Glutamatergic neuron (in vitro differentiated cells): Measurements from ENCODE around the gene VPS13C. TPM values are rescaled to one million over a fixed set of nuclear protein-coding genes. Genes with fewer than 3 reads are reported as not detected.

Experiments used
- DNase-seq: peaks from one replicate; pipeline ENCODE4 v3.0.0; 2022
- H3K27ac Mint-ChIP-seq: one replicate; pipeline ENCODE4 v1.8.0; 2020; ENCODE audit warnings: mild to moderate bottlenecking, mixed read lengths, inconsistent platforms; ENCODE audit not compliant: unreplicated experiment
- H3K27me3 Mint-ChIP-seq: one replicate; pipeline ENCODE4 v1.8.0; 2020; ENCODE audit warnings: mild to moderate bottlenecking, moderate library complexity, mixed read lengths, inconsistent platforms; ENCODE audit not compliant: unreplicated experiment
- H3K36me3 Mint-ChIP-seq: one replicate; pipeline ENCODE4 v1.8.0; 2020; ENCODE audit warnings: mild to moderate bottlenecking, mixed read lengths, inconsistent platforms; ENCODE audit not compliant: unreplicated experiment
- H3K4me1 Mint-ChIP-seq: one replicate; pipeline ENCODE4 v1.8.0; 2020; ENCODE audit warnings: mild to moderate bottlenecking, low read depth, mixed read lengths, inconsistent platforms; ENCODE audit not compliant: unreplicated experiment
- H3K4me3 Mint-ChIP-seq: one replicate; pipeline ENCODE4 v1.8.0; 2020; ENCODE audit warnings: mild to moderate bottlenecking, mixed read lengths, inconsistent platforms; ENCODE audit not compliant: unreplicated experiment
- H3K9me3 Mint-ChIP-seq: one replicate; pipeline ENCODE4 v1.8.0; 2020; ENCODE audit warnings: mild to moderate bottlenecking, moderate library complexity, mixed read lengths, inconsistent platforms; ENCODE audit not compliant: unreplicated experiment
- CTCF ChIP-seq: fragments of 200-600 bp; sonication (generic); IDR thresholded peaks from one replicate; pipeline ENCODE4 v1.5.0; 2021; ENCODE audit not compliant: partially characterized antibody, unreplicated experiment
- total RNA-seq: library from RNA; stranded (reverse); fragmentation: NEBNext Ultra II Directional; extraction: Animal tissue kit (Norgen Biotek cat#: 25700); gene quantifications from one replicate; pipeline ENCODE4 v1.2.1, GENCODE V29; 2021; ENCODE audit not compliant: unreplicated experiment

The VPS13C gene
- total RNA-seq, 1 donor from 2014 or later, result 93.8 TPM

DNA sequence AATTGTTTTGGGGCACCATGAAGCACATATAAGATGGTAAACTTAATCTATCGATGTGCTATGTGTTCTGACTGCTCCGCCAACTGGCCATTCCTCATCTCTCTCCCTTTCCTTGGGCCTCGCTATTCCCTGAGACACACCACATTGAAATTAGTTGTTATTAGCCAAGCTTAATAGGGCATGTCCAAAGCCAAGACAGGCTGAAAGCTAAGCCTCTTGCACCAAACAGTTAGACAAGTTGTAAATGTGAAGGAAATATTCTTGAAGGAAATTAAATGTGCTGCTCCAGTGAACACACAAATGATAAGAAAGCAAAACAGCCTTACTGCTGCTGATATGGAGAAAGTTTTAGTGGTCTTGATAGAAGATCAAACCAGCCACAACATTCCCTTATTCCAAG, 45.8 kb upstream of the VPS13C start:
- Mint-ChIP-seq H3K4me1 (peaks cover 19% of the 10 kb centered on the region), H3K27me3 (peaks cover 4% of the 10 kb centered on the region), H3K27ac (no peak overlapping the region), H3K4me3 (no peak overlapping the region), H3K36me3 (no peaks in the 10 kb centered on the region), H3K9me3 (peaks cover 12% of the 10 kb centered on the region)
- no peak for DNase-seq
- no peak for TF ChIP-seq CTCF

DNA sequence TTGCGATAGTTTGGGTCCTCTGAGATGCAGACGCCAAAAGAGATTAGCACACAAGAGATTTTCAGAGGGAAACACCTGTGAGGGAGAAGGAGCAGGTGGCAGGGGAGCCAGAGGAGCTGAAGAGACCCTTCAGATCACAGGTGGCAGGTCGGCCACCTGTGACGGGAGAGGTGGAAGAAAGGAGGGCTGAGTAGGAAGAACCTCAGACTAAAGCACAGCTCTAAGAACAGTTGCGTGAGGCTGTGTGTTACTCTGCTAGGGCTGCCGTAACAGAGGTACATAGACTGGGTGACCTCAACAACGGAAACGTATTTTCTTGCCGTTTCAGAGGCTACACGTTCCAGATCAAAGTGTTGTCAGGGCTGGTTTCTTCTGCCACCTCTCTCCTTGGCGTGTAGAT, 45.0 kb upstream of the VPS13C start:
- DNase-seq, result no peak

GRCh38 chr15:62104846-62105245, 44.6 kb upstream of the VPS13C start:
- no peak for TF ChIP-seq CTCF
- Mint-ChIP-seq H3K4me3 (no peak overlapping the region), H3K4me1 (peaks cover 6% of the 10 kb centered on the region), H3K9me3 (peaks cover 2% of the 10 kb centered on the region), H3K36me3 (no peaks in the 10 kb centered on the region), H3K27ac (no peak overlapping the region), H3K27me3 (no peaks in the 10 kb centered on the region)
- DNase-seq, result no peak

More for the DNA sequence above, 45.0 kb upstream of the VPS13C start:
- Mint-ChIP-seq H3K27ac (no peak overlapping the region), H3K9me3 (peaks cover 6% of the 10 kb centered on the region), H3K27me3 (peaks cover 2% of the 10 kb centered on the region), H3K4me1 (peaks cover 11% of the 10 kb centered on the region), H3K36me3 (no peaks in the 10 kb centered on the region), H3K4me3 (no peak overlapping the region)
- TF ChIP-seq CTCF, result no peak

DNA sequence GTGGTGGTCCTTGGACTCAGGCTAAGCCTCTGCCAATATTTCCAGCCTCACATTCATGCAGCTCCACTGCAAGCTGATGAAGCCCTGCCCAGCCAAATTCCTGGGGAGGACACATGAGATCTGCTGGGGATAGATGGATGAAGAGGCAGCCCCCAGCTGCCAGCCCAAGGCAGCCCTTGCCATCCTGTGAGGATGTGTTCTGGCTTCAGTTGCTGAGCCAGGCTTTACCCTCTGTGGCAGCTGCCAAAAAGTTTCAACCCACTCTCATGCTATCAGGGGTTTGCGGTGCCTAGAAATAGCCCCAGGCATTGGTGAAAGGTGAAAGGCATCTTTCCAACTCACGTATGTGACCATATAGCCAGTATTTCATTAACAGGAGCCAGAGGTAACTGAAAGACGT, 44.2 kb upstream of the VPS13C start:
- Mint-ChIP-seq H3K4me1 (peaks cover 5% of the 10 kb centered on the region), H3K36me3 (no peaks in the 10 kb centered on the region), H3K27ac (no peak overlapping the region), H3K9me3 (peaks cover 2% of the 10 kb centered on the region), H3K27me3 (no peaks in the 10 kb centered on the region), H3K4me3 (no peak overlapping the region)
- TF ChIP-seq CTCF, result no peak
- no peak for DNase-seq

DNA sequence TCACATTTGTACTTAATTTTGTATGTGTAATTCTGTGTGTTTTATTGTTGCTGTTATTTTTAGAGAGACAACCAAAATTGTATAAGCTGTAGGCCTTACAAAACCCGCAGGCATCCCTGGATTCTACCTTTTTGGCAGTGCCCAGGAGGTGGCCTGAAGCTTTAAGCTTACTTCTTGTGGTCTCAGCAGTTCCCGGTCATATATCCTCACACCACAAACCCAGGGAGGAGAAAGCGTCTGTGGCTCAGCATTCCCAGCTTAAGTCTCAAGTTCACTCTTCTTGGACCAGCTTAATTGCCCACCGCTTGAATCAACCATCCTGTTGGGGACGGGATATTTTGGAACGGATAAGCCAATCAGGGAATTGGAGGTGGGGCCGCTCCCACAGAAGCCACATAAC, 43.2 kb upstream of the VPS13C start:
- peaks cover 2% of the 10 kb centered on the region for H3K9me3 Mint-ChIP-seq
- H3K36me3 Mint-ChIP-seq, result no peaks in the 10 kb centered on the region
- H3K4me3 Mint-ChIP-seq, result no peak overlapping the region
- no peak overlapping the region for H3K27ac Mint-ChIP-seq
- H3K4me1 Mint-ChIP-seq, result peaks cover 3% of the 10 kb centered on the region
- DNase-seq, result no peak
- no peak for TF ChIP-seq CTCF
- no peaks in the 10 kb centered on the region for H3K27me3 Mint-ChIP-seq
